Hematopoietic multipotent progenitor cell treated with erythropoietin and hydrocortisone succinate and interleukin-3 and kit ligand, for 8 days (in vitro differentiated cells): ENCODE measurements around the gene LRRC27.

Source experiments
- DNase-seq: peaks from one replicate; pipeline ENCODE4 v3.0.0-alpha.2; 2015

LRRC27 gene

DNA sequence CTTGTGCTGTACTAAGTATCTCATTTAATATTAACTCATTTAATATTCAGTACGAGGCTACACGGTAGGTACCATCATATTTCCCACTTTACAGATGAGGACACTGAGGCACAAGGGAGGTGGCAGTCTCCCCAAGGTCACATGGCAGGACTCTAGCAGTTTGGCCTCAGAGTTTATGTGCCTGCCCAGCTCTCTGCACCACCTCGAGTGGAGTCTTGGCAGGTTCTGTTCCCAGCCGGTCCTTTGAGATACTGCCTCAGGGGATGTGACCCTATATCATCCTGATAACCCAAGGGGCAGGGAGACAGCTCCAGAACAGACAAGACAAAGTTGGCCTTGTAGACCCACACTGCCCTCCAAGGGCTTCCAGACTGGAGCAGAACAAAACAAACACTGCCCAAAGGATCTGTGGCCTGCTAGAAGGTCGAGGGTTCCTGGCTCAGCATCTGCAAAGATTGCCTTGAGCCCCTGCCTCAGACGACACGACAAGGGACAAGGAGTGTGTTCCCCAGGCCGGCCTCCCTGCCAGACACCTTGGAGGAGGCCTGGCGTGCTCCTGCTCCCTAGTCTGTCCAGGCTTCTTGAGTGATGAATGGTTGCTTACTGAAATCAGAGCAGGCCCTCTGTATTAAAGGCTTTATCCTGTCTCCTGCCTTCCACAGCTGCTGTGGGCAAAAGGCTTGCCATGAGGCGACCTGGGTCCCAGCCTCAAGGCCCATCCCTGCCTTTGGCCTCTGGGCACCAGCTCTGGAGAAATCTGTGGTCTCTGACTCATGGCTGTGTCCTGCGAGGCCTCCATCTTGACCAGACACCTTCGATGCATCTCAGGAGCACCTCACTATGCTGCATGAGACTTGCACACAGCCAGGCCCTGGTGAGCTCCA is 61.1 kb downstream of the LRRC27 start:
- DNase-seq = no peak

DNA sequence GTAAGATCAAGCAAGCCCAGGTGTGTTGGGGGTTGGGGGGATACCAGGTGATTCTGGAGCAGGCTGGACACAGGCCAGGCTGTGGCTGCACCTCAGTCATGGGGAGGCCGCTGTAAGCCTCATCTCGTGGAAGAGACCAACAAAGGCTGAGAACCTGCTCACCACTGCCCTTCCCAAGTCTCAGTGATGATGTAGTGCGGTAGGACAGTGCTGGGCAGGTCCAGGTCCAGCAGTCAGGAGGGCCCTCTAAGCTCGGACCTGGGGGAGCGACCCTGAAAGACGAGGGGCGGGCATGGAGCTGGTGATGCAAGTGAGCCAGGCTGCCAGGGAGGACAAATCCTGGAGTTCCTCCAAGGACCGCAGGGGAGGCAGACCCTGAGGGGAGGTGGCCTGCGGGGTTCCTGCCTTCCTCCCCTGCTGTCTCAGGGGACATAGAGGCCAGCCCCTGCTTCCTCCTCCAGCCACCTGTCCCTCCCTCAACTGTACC is 61.7 kb downstream of the LRRC27 start:
- DNase-seq = no peak

GRCh38 chr10:132394201-132394811 is 62.3 kb downstream of the LRRC27 start:
- DNase-seq = no peak

- no peak for DNase-seq
These were observed 63.1 kb downstream of the LRRC27 start for GRCh38 chr10:132394936-132395703.

DNA sequence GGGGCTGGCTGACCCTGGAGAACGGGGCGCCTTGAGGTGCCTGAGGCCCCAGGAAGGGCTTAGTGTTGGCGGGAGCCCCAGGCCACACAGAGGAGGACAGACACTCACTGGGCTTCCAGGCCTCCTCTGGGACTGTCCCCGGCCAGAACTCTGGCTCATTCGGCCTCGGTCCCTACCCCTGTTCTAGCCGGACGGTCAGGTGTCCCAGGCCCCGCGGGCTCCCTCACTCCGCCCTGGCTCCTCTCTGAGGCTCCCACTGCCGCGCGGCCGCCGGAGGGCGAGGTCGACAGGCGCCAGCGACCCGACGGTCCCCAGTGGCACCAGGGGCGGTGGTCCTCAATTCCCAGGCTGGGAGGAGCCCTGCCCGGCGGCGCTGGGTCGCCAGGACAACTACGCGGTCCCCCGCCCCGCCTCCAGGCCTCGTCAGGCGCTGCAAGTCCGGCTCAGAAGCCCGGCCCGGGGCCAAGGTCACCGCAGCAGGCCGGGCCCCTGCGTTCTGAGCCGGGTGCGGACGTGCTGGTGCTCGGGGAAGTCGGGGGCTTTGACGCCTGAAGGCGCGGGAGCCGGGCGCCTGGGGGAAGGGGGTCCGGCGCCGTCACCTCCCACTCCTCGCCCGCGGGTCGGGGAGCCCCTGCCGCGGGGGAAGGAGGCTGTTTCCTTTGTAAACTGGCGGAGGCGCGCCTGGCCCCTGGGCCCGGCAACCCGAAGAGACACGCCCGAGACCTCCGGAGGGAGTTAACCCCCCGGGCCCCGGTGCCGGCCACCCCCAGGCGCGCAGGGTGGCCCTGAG is 63.9 kb downstream of the LRRC27 start:
- no peak for DNase-seq

DNA sequence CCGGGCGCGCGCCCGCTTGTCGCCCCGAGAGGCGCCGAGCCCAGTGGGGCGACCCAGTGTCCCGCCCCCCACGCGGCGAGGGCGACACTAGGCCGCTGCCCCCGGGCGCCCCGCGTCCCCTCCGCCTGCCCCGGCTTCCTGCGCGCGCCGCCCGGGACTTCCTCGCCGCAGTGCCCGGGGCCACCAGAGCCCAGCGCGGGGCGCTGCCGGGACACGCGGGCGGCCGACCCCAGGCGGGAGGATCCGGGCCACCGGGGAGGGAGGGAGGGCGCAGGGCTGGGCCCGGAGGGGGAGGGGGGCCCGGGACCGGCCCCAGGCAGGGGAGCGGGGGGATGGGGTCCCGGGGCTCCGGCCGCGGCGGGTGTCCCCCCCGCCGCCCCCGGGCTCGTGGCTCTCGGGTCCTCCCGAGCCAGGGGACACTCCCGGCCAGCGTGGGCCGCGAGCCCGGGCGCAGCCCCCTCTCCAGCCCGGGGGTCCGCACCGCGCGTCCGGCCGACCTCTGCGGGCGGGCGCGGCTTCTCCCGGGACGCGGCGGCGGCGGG is 64.6 kb downstream of the LRRC27 start:
- peak; percentile 14 for DNase-seq

DNA sequence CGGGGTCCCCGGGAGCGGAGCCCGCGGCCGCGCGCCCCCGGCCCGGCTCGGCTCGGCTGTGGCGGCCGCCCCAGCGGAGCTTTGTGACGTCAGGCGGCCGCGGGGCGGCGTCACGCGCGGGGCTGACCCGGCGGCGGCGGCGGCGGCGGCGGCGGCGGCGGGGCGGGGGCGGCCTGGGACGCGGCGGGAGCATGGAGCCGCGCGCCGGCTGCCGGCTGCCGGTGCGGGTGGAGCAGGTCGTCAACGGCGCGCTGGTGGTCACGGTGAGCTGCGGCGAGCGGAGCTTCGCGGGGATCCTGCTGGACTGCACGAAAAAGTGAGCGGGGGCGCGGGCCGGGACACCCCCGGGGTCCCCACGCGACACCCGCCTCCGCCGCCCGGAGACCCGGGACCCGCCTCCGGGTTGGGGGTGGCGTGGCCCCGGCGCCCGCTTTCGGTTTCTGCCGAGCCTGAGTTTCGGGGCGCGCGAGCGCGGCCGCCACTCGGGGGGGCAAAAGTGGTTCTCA is 65.1 kb downstream of the LRRC27 start, which contains the start of gene PWWP2B:
Gene PWWP2B, plus strand, starts transcription at position 165 of the 506 bp plus-strand sequence. Its CDS starts 27 bp downstream, at position 192.
- DNase-seq = no peak

GRCh38 chr10:132397671-132398565 is 65.9 kb downstream of the LRRC27 start:
- peak; percentile 36 for DNase-seq

DNA sequence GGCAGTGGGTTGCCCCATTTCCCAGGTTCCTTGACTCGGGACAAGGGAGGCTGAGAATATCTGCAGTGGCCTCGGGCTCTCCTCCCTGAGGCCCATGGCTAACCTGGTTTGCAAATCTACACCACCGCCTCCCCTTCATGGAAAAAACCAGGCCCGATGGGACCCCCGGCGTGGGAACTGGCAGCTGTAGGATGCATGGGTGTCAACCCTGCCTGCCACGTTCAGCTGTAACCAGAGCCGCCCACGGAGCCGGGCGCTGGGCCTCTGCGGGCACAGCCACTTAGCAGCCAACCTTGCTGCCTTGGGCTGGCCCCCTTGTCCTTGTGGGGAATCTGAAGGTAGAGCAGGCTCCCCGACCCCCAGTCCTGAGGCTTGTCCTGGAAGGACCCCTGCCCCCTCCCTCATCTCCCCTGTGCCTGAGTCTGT is 66.6 kb downstream of the LRRC27 start:
- DNase-seq = no peak

GRCh38 chr10:132399117-132400035 is 67.4 kb downstream of the LRRC27 start:
- no peak for DNase-seq

DNA sequence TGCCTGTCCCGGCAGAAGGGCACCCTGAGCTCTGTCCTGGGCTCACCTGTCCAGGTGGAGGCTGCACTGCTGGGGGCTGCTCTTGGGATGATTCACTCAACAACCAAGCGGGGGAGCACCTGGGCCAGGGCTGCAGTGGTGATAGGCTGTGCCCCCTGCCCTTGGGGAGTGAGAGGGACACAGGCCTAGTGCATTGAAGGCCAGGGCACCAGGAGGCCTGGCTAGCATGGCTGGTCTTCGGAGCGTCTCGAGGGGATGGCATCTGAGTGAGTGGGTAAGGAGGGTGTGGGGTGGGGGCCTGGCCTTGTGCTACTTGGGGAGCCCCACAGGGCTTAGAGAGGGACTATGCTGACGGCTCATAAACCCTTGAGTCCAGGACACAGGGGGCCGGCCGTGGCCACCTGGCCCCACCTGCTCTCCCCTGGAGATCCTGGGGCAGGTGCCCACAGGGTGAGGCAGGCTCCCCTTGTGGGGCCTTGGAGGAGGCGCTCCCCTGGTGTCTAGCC is 68.1 kb downstream of the LRRC27 start:
- no peak for DNase-seq

- DNase-seq = no peak
These were observed 68.7 kb downstream of the LRRC27 start for GRCh38 chr10:132400547-132401151.

GRCh38 chr10:132401401-132402118 is 69.6 kb downstream of the LRRC27 start:
- no peak for DNase-seq

DNA sequence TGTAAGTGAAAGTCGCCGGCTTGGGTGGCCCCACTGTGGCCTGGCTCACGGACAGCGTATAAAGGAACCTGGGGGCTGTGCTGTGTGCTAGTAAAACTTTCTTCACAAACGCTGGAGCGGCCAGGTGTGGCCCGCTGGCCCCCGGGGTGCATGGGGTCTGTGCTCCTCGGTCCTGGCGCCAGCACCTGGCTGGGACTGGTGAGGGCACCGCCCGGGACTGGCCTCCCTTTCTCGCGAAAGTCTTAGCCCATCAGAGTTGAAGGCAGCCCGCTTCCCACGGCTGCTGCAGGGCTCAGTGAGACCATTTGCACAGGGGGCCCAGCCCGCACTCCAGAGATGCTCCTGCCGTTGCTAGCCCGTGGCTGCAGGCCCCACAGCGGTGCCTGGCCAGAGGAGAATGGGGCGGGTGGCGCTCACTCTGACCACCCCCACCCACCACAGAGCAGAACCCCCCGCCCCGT is 70.8 kb downstream of the LRRC27 start:
- DNase-seq = no peak

DNA sequence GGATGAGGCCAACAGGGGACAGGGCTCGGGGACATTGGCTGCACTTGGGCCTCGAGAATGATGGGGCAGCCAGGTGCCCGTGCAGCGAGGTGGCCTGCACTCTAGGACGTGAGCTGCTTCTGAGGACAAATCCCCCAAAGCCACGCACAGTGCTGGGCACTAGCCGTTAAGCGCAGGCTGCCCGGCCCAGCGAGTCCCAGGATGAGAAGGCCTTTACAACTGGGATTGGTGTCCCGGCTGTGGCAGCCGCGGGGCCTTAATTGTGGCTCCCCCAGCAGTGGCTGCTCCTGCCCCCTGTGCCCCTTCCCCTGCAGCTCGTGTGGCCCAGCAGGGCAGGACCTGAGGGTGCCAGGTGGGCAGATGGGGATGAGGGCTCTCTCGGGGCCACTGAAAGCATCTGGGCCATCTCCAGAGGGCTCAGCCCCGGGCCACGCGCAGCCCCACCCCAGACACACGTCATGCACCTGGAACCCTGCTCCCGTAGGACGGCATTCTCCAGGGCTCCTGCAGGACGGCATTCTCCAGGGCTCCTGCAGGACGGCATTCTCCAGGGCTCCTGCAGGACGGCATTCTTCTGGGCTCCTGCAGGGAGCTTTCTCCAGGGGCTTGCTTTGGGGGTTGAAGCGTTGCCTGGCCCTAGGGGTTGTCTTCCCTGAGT is 71.6 kb downstream of the LRRC27 start:
- DNase-seq = no peak

- no peak for DNase-seq
These were observed 72.3 kb downstream of the LRRC27 start for GRCh38 chr10:132404169-132404880.

GRCh38 chr10:132404911-132405462 is 73.0 kb downstream of the LRRC27 start:
- DNase-seq = no peak
